Measurements from ENCODE around the gene WDPCP. TPM values are rescaled to one million over a fixed set of nuclear protein-coding genes. Genes with fewer than 3 reads are reported as not detected.
A peak's percentile ranks its signal among the peaks of the same experiment; 100 is the strongest.

The WDPCP gene
- total and polyA plus RNA-seq, 2 of the 8 experiments (the other 6 are each of a cell fraction or from before 2014, with no cell fraction given), result 9.3 to 25.8 TPM

DNA sequence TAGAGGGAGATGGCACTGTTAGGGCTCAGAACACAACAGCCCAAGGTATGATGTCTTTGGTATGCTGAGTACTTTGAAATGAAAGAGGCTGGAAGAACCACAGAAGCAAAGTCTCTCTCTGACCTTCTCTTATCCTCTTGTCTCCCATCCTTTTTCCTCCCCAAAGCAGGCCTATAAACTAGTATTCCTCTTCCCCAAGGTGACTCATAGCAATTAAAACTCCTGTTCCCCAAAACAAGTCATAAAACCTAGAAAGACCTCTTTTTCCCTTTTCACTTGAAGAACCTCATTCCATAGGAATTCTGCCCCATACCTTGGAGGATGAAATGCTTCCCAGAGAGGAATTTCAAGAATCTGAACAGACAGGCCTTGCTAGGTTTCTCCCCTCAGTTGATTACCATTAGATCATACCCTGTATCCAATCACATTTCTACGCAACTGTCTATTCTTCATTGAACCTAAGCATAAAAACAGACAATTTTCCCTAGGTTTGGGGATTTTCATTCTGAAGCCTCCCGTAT is 26.2 kb upstream of the WDPCP start (continued):
- no peak for TF ChIP-seq RFX5 (IDR thresholded peaks at IDR 0.05; ENCODE audit: borderline replicate concordance, low read depth, low read length)
- TF ChIP-seq, protein P1, sequence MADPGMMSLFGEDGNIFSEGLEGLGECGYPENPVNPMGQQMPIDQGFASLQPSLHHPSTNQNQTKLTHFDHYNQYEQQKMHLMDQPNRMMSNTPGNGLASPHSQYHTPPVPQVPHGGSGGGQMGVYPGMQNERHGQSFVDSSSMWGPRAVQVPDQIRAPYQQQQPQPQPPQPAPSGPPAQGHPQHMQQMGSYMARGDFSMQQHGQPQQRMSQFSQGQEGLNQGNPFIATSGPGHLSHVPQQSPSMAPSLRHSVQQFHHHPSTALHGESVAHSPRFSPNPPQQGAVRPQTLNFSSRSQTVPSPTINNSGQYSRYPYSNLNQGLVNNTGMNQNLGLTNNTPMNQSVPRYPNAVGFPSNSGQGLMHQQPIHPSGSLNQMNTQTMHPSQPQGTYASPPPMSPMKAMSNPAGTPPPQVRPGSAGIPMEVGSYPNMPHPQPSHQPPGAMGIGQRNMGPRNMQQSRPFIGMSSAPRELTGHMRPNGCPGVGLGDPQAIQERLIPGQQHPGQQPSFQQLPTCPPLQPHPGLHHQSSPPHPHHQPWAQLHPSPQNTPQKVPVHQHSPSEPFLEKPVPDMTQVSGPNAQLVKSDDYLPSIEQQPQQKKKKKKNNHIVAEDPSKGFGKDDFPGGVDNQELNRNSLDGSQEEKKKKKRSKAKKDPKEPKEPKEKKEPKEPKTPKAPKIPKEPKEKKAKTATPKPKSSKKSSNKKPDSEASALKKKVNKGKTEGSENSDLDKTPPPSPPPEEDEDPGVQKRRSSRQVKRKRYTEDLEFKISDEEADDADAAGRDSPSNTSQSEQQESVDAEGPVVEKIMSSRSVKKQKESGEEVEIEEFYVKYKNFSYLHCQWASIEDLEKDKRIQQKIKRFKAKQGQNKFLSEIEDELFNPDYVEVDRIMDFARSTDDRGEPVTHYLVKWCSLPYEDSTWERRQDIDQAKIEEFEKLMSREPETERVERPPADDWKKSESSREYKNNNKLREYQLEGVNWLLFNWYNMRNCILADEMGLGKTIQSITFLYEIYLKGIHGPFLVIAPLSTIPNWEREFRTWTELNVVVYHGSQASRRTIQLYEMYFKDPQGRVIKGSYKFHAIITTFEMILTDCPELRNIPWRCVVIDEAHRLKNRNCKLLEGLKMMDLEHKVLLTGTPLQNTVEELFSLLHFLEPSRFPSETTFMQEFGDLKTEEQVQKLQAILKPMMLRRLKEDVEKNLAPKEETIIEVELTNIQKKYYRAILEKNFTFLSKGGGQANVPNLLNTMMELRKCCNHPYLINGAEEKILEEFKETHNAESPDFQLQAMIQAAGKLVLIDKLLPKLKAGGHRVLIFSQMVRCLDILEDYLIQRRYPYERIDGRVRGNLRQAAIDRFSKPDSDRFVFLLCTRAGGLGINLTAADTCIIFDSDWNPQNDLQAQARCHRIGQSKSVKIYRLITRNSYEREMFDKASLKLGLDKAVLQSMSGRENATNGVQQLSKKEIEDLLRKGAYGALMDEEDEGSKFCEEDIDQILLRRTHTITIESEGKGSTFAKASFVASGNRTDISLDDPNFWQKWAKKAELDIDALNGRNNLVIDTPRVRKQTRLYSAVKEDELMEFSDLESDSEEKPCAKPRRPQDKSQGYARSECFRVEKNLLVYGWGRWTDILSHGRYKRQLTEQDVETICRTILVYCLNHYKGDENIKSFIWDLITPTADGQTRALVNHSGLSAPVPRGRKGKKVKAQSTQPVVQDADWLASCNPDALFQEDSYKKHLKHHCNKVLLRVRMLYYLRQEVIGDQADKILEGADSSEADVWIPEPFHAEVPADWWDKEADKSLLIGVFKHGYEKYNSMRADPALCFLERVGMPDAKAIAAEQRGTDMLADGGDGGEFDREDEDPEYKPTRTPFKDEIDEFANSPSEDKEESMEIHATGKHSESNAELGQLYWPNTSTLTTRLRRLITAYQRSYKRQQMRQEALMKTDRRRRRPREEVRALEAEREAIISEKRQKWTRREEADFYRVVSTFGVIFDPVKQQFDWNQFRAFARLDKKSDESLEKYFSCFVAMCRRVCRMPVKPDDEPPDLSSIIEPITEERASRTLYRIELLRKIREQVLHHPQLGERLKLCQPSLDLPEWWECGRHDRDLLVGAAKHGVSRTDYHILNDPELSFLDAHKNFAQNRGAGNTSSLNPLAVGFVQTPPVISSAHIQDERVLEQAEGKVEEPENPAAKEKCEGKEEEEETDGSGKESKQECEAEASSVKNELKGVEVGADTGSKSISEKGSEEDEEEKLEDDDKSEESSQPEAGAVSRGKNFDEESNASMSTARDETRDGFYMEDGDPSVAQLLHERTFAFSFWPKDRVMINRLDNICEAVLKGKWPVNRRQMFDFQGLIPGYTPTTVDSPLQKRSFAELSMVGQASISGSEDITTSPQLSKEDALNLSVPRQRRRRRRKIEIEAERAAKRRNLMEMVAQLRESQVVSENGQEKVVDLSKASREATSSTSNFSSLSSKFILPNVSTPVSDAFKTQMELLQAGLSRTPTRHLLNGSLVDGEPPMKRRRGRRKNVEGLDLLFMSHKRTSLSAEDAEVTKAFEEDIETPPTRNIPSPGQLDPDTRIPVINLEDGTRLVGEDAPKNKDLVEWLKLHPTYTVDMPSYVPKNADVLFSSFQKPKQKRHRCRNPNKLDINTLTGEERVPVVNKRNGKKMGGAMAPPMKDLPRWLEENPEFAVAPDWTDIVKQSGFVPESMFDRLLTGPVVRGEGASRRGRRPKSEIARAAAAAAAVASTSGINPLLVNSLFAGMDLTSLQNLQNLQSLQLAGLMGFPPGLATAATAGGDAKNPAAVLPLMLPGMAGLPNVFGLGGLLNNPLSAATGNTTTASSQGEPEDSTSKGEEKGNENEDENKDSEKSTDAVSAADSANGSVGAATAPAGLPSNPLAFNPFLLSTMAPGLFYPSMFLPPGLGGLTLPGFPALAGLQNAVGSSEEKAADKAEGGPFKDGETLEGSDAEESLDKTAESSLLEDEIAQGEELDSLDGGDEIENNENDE (IDR thresholded peaks at IDR 0.05; ENCODE audit: insufficient replicate concordance, low read length), result peak; percentile 32
- peak; percentile 22; the same call in 1 of the 2 replicates for TF ChIP-seq GTF2F1 (IDR thresholded peaks at IDR 0.05; ENCODE audit: borderline replicate concordance, low read depth, low read length)
- TF ChIP-seq TCF12 (IDR thresholded peaks at IDR 0.05; ENCODE audit: low read depth, low read length), result peak; percentile 89; the same call in 1 of the 2 replicates
- peak; percentile 93 for TF ChIP-seq JUND (IDR thresholded peaks at IDR 0.05; ENCODE audit: low read length)
- TF ChIP-seq, protein P2, sequence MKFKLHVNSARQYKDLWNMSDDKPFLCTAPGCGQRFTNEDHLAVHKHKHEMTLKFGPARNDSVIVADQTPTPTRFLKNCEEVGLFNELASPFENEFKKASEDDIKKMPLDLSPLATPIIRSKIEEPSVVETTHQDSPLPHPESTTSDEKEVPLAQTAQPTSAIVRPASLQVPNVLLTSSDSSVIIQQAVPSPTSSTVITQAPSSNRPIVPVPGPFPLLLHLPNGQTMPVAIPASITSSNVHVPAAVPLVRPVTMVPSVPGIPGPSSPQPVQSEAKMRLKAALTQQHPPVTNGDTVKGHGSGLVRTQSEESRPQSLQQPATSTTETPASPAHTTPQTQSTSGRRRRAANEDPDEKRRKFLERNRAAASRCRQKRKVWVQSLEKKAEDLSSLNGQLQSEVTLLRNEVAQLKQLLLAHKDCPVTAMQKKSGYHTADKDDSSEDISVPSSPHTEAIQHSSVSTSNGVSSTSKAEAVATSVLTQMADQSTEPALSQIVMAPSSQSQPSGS (IDR thresholded peaks at IDR 0.05; ENCODE audit: low read length), result peak; percentile 99
- peak; percentile 75; the same call in 1 of the 2 replicates for TF ChIP-seq RBBP5 (IDR thresholded peaks at IDR 0.05; ENCODE audit: borderline replicate concordance, low read depth, low read length)
- peak; percentile 70 for TF ChIP-seq CHD2 (IDR thresholded peaks at IDR 0.05; ENCODE audit: low read length)
- 0 out of 2 replicates have a peak, but pooled peaks have one; percentile 12 for TF ChIP-seq CREB1 (IDR thresholded peaks at IDR 0.05)
- no peak for TF ChIP-seq FOSL1 (IDR thresholded peaks at IDR 0.05; ENCODE audit: insufficient read depth, low read depth, low read length)
